KOPT-K1 (cell line): ENCODE results near the gene ILKAP.

Experiments used
- H3K27ac ChIP-seq: fragments of 200-600 bp; sonication (generic); 2 replicates; pipeline ENCODE4 v1.5.1; 2016; ENCODE audit warnings: antibody characterized with exemption, mild to moderate bottlenecking, low read depth, low read length; ENCODE audit not compliant: poor library complexity, severe bottlenecking
- H3K36me3 ChIP-seq: fragments of 200-600 bp; sonication (generic); 2 replicates; pipeline ENCODE4 v1.5.1; 2017; ENCODE audit warnings: antibody characterized with exemption, mild to moderate bottlenecking, low read length, moderate library complexity; ENCODE audit not compliant: insufficient read depth
- H3K9me3 ChIP-seq: fragments of 200-600 bp; sonication (generic); 2 replicates; pipeline ENCODE4 v1.5.1; 2017; ENCODE audit warnings: antibody characterized with exemption, low read length, mild to moderate bottlenecking; ENCODE audit not compliant: insufficient read depth, poor library complexity, severe bottlenecking

ILKAP gene

DNA sequence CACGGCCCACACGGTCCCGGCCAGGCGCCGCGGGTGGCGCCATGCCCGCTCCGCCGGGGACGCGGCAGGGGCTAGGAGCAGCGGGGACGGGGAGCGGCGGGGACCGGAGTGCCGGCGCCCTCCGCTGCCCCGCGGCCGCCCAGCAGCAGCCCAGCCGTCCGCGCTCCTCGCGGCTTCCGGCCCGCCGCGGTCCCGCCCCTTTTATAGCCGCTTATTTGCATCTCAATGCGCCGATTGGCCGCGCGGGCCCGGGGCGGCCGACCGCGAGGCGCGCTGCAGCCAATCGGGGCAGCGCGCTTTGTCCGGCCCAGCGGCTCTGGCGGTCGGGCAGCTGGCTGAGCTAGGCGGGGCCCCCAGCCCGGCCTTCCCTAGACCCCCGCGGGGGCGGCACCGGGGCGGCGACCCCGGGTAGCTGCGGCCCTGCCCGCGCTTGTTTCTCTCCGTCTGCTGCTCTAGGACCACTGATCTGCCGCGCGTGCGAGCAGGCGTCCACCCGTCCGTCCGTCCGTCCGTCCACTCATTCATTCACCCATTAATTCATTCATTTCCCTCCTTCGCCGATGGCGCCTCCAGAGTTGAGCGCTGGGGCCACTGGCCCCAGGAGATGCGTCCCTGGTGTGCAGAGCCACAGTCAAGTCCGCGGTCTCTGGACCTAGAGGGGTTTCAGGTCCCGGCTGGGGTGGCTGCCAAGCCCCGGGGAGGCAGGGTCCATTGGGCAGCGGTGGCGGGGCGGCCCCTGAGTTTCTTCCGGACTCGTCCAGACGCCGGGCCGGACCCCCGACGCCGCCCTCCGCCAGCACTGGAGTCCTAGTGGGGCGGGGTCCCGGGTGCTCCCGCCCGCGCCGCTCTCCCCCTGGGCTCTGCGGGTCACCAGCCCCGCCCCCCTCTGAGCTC is 36.6 kb upstream of the ILKAP start, which contains the start of gene HES6:
TSS of gene HES6 (minus strand) at position 176 of the 894 bp plus-strand sequence. CDS start at position 43, 133 bp downstream.
- H3K27ac ChIP-seq, result no peak within 1 kb of the TSS
- H3K9me3 ChIP-seq, result no peaks in the 10 kb centered on the region
- peaks cover 8% of the 10 kb centered on the region for H3K36me3 ChIP-seq

DNA sequence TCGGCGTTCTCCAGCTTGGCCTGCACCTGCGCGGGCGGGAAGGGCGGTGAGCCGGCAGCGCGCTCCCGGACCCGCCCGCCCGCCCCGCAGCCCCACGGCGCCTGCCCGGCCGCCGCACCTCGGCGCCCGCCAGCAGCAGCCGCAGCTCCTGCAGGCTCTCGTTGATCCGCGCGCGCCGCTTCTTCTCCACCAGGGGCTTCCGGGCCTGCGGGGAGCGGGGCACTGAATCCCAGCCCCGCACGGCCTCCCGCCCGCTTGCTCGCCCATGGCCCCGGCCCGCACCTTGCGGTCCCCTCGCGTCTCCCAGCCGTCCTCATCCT is 36.0 kb upstream of the ILKAP start:
- peaks cover 5% of the 10 kb centered on the region; the same call in 1 of the 2 replicates for H3K36me3 ChIP-seq
- H3K27ac ChIP-seq, result no peak overlapping the region
- no peaks in the 10 kb centered on the region for H3K9me3 ChIP-seq

DNA sequence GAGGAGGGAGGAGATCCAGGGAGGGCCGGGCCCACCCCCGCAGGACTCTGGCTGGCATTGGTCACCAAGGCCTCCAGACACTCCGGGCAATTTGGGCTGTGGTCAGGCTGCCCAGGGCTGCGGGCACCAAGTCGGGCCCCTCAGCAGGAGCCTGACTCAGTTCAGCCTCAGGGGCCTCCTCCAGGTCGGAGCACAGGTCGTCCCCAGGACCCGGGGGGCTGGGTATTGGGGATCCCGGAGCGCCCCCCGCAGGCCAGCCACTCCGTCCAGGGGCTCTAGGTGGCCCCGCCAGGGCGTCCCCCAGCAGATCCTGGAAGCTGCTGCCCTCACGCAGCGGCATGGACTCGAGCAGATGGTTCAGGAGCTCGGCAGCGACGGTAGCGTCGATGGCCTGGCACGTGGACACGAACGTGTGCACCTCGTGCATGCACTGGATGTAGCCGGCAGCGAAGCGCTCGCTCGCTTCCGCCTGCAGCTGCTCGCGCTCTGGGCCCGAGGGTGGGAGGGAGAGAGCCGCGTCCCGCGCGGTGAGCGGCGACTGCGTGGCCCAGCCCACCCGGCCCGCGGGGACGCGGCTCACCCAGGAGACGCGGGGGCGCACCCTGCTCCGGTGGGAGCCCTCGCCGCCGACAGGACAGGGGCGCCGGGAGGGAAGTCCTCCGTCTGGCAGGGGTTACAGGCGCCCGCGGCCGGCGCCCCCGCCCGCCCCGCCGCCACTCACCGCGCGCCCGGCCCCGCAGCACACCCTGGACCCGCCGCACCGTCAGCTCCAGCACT is 35.5 kb upstream of the ILKAP start:
- H3K27ac ChIP-seq, result no peak overlapping the region
- no peaks in the 10 kb centered on the region for H3K9me3 ChIP-seq
- no peaks in the 10 kb centered on the region for H3K36me3 ChIP-seq

DNA sequence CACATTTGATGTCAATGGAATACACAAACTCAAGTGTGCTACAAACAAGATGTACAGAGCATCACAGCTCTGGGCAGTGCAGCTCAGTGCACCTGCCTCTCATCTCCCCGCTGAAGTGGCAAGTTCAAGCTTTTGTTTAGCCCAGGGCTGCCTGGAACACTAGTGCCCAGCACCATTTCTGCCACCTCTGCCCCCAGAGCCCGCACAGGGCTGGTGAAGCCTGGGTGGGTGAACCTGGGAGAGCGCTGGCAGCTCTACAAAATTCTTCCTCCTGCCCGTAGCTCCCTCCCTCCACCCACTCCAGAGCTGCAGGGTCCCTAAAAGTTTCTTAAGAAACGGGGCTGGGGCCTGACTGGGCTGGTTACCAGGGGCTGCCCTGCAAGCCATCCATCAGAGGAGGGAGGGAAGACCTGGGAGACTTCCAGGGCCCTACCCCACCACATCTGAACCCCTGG is 34.8 kb upstream of the ILKAP start:
- Histone ChIP-seq H3K27ac (no peak overlapping the region), H3K36me3 (no peaks in the 10 kb centered on the region), H3K9me3 (no peaks in the 10 kb centered on the region)

DNA sequence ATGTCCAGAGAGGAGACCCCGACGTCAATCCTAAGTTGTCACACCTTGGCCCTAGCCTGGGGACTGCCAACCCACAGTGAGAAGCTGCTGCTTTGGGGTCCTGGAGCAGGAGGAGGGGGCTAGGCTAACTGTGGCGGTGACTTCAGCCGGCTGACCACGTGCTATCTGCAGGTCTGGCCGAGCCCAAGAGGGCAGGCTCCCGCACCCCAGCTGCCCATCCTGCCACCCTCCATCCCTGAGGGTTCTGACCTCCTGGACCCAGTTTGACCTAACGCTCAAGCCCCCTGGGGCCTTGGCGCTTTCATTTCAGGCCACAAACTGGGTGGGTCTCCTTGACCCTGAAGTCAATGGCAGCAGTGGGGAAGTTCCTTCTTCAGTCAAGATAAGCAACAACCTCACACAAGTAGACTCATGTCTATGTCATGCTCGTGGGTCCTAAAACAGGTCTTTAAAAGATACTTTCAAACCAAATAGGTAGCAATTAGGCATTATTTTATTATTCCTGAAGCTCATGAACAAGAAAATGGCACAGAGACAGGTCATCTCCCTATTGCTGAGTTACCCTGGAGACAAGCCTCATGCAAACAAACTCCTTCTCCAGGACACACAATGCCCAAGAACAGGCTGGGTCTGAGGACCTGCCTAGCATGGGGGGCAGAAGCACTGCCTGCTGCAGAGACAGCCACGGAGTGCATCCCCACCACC is 34.1 kb upstream of the ILKAP start:
- H3K9me3 ChIP-seq, result no peaks in the 10 kb centered on the region
- H3K27ac ChIP-seq, result no peak overlapping the region
- no peaks in the 10 kb centered on the region for H3K36me3 ChIP-seq

DNA sequence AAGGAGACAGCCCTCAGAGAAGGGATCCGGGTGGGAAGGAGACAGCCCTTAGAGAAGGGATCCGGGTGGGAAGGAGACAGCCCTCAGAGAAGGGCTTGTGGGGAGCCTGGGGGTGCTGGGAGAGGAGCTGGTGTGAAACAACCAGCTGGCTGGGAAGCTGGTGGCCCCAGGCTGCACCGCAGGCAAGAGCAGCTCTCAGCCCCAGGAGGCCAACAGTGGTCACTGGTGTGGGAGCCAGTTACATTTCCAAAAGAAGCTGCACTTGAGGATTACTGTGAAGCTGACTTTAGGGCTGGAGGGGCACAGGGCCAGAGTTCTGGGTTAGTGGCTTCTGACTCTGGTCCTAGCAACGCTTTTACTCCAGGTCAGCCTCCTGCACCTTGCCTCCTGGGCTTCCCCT is 33.1 kb upstream of the ILKAP start:
- H3K36me3 ChIP-seq, result no peaks in the 10 kb centered on the region
- no peaks in the 10 kb centered on the region for H3K9me3 ChIP-seq
- H3K27ac ChIP-seq, result no peak overlapping the region

DNA sequence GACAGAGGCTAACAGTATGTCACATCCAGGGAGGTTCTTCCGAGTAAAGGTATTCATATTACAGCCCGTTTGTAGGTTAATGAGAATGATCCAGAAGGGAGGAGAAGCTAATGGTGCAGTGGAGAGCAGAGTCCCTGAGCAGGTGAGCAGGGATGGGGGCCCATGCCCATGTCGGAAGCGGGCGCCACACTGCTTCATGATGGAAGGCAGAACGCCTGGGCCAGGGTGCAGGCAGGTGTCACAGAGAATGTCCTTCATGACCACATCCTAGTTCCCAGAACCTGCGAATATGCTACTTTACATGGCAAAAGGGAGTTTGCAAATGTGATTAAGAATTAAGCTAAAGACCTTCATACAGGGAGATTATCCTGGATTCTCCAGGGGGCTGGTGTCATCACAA is 32.4 kb upstream of the ILKAP start:
- H3K27ac ChIP-seq, result no peak overlapping the region
- no peaks in the 10 kb centered on the region for H3K9me3 ChIP-seq

DNA sequence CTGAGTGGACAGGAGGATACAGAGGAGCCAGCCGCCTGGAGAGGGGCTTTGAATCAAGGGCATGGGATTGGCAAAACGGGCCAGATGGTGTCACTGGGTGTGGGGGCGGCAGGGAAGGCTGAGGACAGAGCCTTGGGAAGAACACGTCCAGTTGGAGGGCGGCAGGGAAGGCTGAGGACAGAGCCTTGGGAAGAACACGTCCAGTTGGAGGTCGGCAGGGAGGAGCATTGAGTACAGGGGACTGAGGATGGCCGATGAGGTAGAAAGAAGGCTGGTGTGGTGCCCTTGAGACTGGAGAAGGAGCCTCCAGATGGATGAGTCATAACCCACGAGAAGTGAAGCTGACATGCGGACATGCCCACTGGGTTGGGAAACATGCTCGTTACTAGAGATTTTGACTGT is 31.8 kb upstream of the ILKAP start:
- H3K27ac ChIP-seq, result no peak overlapping the region
- H3K9me3 ChIP-seq, result no peaks in the 10 kb centered on the region
- H3K36me3 ChIP-seq, result no peaks in the 10 kb centered on the region

More for the DNA sequence above, 32.4 kb upstream of the ILKAP start:
- H3K36me3 ChIP-seq, result no peaks in the 10 kb centered on the region

DNA sequence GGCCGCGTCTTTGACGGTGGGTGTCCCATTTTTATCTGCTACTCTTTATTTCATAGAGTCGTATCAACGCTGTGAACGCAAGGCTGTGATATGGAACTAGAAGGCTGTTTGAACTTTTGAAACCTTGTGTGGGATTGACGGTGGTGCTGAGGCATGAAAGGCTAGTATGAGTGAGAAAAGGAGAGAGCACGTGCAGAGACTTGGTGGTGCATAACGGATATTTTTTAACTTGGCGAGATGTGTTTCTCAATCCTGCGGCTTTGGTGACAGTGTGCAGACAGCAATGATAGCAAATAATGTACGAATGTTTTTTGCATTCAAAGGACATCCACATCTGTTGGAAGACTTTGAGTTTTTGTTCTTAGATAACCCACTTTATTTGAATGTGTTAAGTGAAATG is 30.1 kb upstream of the ILKAP start:
- Histone ChIP-seq H3K36me3 (no peaks in the 10 kb centered on the region), H3K27ac (no peak overlapping the region), H3K9me3 (no peaks in the 10 kb centered on the region)

DNA sequence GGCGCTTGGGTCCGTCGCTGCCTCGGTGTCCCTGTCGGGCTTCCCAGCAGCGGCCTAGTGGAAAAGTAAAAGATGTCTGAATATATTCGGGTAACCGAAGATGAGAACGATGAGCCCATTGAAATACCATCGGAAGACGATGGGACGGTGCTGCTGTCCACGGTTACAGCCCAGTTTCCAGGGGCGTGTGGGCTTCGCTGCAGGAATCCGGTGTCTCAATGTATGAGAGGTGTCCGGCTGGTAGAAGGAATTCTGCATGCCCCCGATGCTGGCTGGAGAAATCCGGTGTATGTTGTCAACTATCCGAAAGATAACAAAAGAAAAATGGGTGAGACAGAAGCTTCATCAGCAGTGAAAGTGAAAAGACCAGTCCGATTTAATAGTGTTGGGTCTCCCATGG is 28.3 kb upstream of the ILKAP start:
- no peaks in the 10 kb centered on the region for H3K36me3 ChIP-seq
- no peak overlapping the region for H3K27ac ChIP-seq
- no peaks in the 10 kb centered on the region for H3K9me3 ChIP-seq

DNA sequence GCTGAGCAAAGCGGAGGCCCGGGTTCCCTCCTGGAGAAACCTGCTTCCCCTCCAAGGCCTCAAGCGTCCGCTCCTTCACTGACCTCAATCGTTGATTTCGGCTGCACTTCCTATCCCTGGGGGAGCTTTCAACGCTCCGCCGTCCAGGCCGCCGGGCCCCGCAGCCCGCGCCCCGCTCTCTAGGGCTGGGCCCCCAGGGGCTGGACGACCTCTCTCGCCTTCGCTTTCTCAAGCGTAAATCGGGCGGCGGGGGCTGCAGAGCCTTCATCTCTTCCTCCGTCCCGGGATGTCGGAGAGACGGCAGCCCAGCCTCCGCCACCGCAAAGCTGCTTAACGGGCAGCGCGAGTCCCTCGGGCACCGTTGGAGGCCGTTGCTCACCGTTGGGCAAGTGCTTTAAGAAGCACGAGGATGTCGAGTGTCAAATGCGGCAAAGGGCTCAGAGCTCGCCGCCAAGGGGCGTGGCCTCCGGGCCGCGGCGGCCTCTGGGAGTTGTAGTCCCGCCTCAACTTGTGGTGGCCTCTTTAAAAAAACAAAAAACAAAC is 27.8 kb upstream of the ILKAP start:
- Histone ChIP-seq H3K36me3 (no peaks in the 10 kb centered on the region), H3K27ac (no peak overlapping the region), H3K9me3 (no peaks in the 10 kb centered on the region)

DNA sequence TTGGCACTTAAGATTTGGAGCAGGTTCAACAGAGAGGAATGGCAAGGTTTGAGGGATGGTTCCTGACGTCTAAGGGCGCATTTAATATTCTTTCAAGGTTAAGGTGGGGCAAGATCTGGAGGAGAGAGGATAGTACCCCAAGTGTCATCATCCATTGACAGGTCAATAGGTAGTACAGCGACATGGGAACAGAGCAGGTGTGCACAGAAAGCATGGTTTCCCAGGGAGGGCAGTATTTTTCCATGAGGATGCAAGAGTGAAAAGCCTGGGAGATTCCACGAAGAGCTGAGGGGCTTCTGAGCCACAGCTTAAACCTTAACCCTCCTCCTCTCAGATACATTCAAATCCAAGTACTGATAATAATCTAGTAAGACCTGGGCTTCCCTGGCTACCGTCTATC is 27.2 kb upstream of the ILKAP start:
- no peaks in the 10 kb centered on the region for H3K36me3 ChIP-seq
- H3K27ac ChIP-seq, result no peak overlapping the region
- no peaks in the 10 kb centered on the region for H3K9me3 ChIP-seq

DNA sequence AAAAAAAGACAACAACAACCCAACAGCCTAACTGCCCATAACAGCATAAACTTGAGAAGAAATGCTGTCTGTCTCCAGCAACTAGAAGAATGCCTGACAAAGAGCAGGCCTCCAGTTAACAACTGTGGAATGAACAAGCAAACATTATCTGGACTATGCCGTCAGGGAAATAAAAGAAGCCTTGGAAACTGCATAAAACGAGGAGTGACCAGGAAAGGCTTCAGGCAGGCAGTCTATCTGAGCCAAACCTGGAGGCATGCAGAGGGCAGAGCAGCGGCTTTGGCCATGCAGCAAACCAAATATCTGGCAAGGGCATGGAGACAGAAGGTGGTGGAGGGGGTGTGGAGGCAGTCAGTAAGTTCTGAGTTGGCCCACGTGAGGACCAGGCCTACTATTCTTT is 25.2 kb upstream of the ILKAP start:
- H3K9me3 ChIP-seq, result no peaks in the 10 kb centered on the region
- no peaks in the 10 kb centered on the region for H3K36me3 ChIP-seq
- H3K27ac ChIP-seq, result no peak overlapping the region

DNA sequence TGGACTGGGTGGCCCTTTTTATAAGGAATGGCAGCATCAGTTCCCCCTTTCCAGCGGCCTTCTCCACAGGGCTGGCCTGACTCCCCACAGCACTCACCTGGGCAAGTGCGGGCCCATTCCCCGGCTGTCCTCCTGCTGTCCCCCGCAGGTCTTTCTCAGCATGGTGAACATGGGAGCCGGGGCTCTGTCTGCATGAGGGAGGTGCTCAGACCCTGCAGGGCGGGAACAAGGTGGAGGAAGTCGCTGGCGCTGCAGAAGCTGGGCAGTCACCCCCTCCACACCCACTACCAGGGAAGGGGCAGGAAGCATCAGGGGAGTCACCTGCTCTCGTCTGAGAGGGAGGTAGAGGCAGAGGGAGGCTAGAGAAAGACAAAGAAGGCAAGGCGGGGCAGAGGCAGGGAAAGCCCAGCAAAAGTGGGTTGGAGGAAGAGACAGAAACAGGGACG is 24.1 kb upstream of the ILKAP start:
- Histone ChIP-seq H3K36me3 (no peaks in the 10 kb centered on the region), H3K27ac (no peak overlapping the region), H3K9me3 (no peaks in the 10 kb centered on the region)
